AG10803 (cell line): ENCODE results near the gene PRKAG2.
A peak's percentile ranks its signal among the peaks of the same experiment; 100 is the strongest.
"Not testable (repeated sequence)": the region's sequence is repeated elsewhere in the genome, so short reads cannot be mapped to it uniquely, and the experiment has no call there.

Experiments
- DNase-seq: peaks from one replicate; pipeline ENCODE4 v3.0.0; 2010; ENCODE audit warnings: low read depth
- H3K4me3 ChIP-seq: 2 replicates; pipeline ENCODE4 v1.5.1; 2011; ENCODE audit warnings: mild to moderate bottlenecking, low read length, control low read depth
- CTCF ChIP-seq: conservative IDR thresholded peaks from 2 replicates; pipeline ENCODE4 v1.5.1; 2011; ENCODE audit warnings: mild to moderate bottlenecking, low read length, control low read depth, inconsistent platforms

The PRKAG2 gene

GRCh38 chr7:151883857-151884256 is 6.9 kb upstream of the PRKAG2 start:
- TF ChIP-seq CTCF, result no peak

GRCh38 chr7:151882734-151883133 is 5.8 kb upstream of the PRKAG2 start:
- no peak for DNase-seq
- no peak for TF ChIP-seq CTCF
- H3K4me3 ChIP-seq, result no peak overlapping the region

More at GRCh38 chr7:151883857-151884256, 6.9 kb upstream of the PRKAG2 start:
- no peak for DNase-seq
- H3K4me3 ChIP-seq, result no peak overlapping the region

- no peak for DNase-seq
- no peak for TF ChIP-seq CTCF
- no peak overlapping the region for H3K4me3 ChIP-seq
Measured at GRCh38 chr7:151880688-151881087, 3.8 kb upstream of the PRKAG2 start.

GRCh38 chr7:151877911-151878835 is 1.3 kb upstream of the PRKAG2 start:
- no peak for DNase-seq
- no peak overlapping the region for H3K4me3 ChIP-seq
- no peak for TF ChIP-seq CTCF

- peak; percentile 6 for DNase-seq
- no peak for TF ChIP-seq CTCF
- H3K4me3 ChIP-seq, result peak overlapping the region; percentile 58
Measured at GRCh38 chr7:151875942-151876898, 695 bp downstream of the PRKAG2 start.

GRCh38 chr7:151874479-151874878 is 2.4 kb downstream of the PRKAG2 start:
- DNase-seq, H3K4me3 ChIP-seq: not testable (repeated sequence)

GRCh38 chr7:151873402-151873965 is 3.4 kb downstream of the PRKAG2 start:
- DNase-seq, result no peak
- H3K4me3 ChIP-seq, result no peak overlapping the region
- TF ChIP-seq CTCF, result no peak
